SU-DHL-6 (cell line): Measurements from ENCODE around the gene COX6B1.

Experiments used
- EZH2phosphoT487 ChIP-seq: fragments of 200-600 bp; sonication (generic), shearing (Covaris generic); conservative IDR thresholded peaks from 2 replicates; pipeline ENCODE4 v1.6.1; 2018; ENCODE audit warnings: mild to moderate bottlenecking, antibody characterized with exemption, low read length, moderate library complexity, mixed read lengths
- TF ChIP-seq, protein P1 (sequence below): fragments of 200-600 bp; sonication (generic); IDR thresholded peaks from one replicate; pipeline ENCODE4 v1.5.1; 2017; ENCODE audit warnings: antibody characterized with exemption, mild to moderate bottlenecking, low read length, moderate library complexity; ENCODE audit not compliant: insufficient read depth, poor library complexity, severe bottlenecking

DNA sequence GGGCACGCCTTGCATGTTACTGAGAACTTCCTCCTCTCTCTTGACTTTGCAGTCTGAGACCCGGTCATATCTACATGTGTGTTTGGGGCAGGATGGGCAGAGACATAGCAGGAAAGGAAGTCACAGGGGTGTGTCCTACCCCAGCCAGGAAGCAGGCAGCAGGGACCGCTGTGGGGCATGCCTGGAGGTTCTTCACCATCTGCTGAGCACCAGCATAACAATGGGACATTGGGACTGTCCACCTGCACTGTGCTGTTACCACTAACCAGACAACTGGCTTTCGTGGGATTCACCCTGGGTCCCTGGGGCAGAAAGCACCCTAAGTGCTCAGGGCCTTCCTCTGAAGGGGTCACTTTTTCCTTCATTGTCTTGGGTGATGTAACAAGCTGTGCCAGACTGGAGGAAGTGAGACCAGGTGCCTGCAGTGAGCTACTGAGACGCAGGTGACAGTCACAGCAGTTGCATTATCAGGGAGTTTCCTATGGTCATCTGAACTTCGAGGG, 38.2 kb upstream of the COX6B1 start:
- TF ChIP-seq, protein P1, sequence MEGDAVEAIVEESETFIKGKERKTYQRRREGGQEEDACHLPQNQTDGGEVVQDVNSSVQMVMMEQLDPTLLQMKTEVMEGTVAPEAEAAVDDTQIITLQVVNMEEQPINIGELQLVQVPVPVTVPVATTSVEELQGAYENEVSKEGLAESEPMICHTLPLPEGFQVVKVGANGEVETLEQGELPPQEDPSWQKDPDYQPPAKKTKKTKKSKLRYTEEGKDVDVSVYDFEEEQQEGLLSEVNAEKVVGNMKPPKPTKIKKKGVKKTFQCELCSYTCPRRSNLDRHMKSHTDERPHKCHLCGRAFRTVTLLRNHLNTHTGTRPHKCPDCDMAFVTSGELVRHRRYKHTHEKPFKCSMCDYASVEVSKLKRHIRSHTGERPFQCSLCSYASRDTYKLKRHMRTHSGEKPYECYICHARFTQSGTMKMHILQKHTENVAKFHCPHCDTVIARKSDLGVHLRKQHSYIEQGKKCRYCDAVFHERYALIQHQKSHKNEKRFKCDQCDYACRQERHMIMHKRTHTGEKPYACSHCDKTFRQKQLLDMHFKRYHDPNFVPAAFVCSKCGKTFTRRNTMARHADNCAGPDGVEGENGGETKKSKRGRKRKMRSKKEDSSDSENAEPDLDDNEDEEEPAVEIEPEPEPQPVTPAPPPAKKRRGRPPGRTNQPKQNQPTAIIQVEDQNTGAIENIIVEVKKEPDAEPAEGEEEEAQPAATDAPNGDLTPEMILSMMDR = no peak
- TF ChIP-seq EZH2phosphoT487 = no peak
